HEK293 (cell line): Measurements from ENCODE around the gene NANOS2.

Experiments
- CTCF ChIA-PET: fragments of 350-600 bp; formaldehyde crosslinking; extraction: SDS; loops from one replicate; lab custom pipeline; 2021; ENCODE audit warnings: antibody characterized with exemption; lab: Yijun Ruan, JAX
- POLR2A ChIA-PET: fragments of 300-600 bp; formaldehyde crosslinking; extraction: SDS; loops from one replicate; lab custom pipeline; 2020; ENCODE audit warnings: antibody characterized with exemption, inconsistent platforms; lab: Yijun Ruan, JAX
- H3K27ac ChIP-seq: fragments of 200-500 bp; sonication (Bioruptor generic); 2 replicates; pipeline ENCODE4 v1.5.1; 2014; ENCODE audit warnings: low read depth, low read length, control low read depth, inconsistent platforms; ENCODE audit errors: extremely low read depth
- H3K36me3 ChIP-seq, 2 experiments: fragments of 200-500 bp in 1 of 2; sonication (Bioruptor generic) in 1 of 2; 1 replicate in 1 of 2; 2 replicates in 1 of 2; pipeline ENCODE4 v1.5.1; 2014 to 2017; ENCODE audit warnings: inconsistent platforms in 2 of 2, low read length in 2 of 2; ENCODE audit not compliant: control insufficient read depth in 2 of 2, insufficient read depth in 1 of 2
- H3K4me1 ChIP-seq: fragments of 200-500 bp; sonication (Bioruptor generic); 2 replicates; pipeline ENCODE4 v1.5.1; 2014; ENCODE audit warnings: mild to moderate bottlenecking, low read length, inconsistent platforms; ENCODE audit not compliant: control insufficient read depth, insufficient read depth
- H3K4me3 ChIP-seq: 2 replicates; pipeline ENCODE4 v1.5.1; 2011; ENCODE audit warnings: low read depth, mild to moderate bottlenecking, control low read depth, low read length, moderate library complexity
- H3K9me3 ChIP-seq: fragments of 200-500 bp; sonication (Bioruptor generic); 2 replicates; pipeline ENCODE4 v1.5.1; 2014; ENCODE audit warnings: low read depth, low read length, inconsistent platforms; ENCODE audit not compliant: control insufficient read depth, insufficient read depth
- KLF8 ChIP-seq: fragments of 450-650 bp; formaldehyde crosslinking; IDR thresholded peaks from 2 replicates; pipeline ENCODE4 v1.5.1; 2016; ENCODE audit warnings: missing biosample characterization, missing genetic modification characterization
- RBAK ChIP-seq: fragments of 450-650 bp; formaldehyde crosslinking; IDR thresholded peaks from 2 replicates; pipeline ENCODE4 v1.5.1; 2016; ENCODE audit warnings: missing biosample characterization, missing genetic modification characterization
- SP3 ChIP-seq: fragments of 450-650 bp; formaldehyde crosslinking; IDR thresholded peaks from 2 replicates; pipeline ENCODE4 v1.5.1; 2016; ENCODE audit warnings: missing biosample characterization, missing genetic modification characterization
- TRIM28 ChIP-seq: IDR thresholded peaks from 2 replicates; pipeline ENCODE4 v1.6.1; 2011; ENCODE audit warnings: low read length, control low read depth, borderline replicate concordance
- ZBTB26 ChIP-seq: fragments of 450-650 bp; formaldehyde crosslinking; optimal IDR thresholded peaks from 2 replicates; pipeline ENCODE3; 2016; ENCODE audit warnings: missing biosample characterization, mild to moderate bottlenecking, missing genetic modification characterization
- ZNF112 ChIP-seq: fragments of 450-650 bp; formaldehyde crosslinking; IDR thresholded peaks from 2 replicates; pipeline ENCODE4 v1.5.0; 2017; ENCODE audit warnings: missing biosample characterization, missing genetic modification characterization
- ZNF121 ChIP-seq: fragments of 450-650 bp; formaldehyde crosslinking; IDR thresholded peaks from 2 replicates; pipeline ENCODE4 v1.5.1; 2016; ENCODE audit warnings: missing biosample characterization, missing genetic modification characterization
- ZNF133 ChIP-seq: fragments of 450-650 bp; formaldehyde crosslinking; IDR thresholded peaks from 2 replicates; pipeline ENCODE4 v1.5.1; 2016; ENCODE audit warnings: missing biosample characterization, missing genetic modification characterization
- ZNF211 ChIP-seq: fragments of 450-650 bp; formaldehyde crosslinking; IDR thresholded peaks from 2 replicates; pipeline ENCODE4 v1.5.1; 2016; ENCODE audit warnings: low read depth, missing biosample characterization, missing genetic modification characterization
- ZNF239 ChIP-seq: fragments of 450-650 bp; formaldehyde crosslinking; IDR thresholded peaks from 2 replicates; pipeline ENCODE4 v1.5.1; 2016; ENCODE audit warnings: missing biosample characterization, missing genetic modification characterization
- ZNF24 ChIP-seq: fragments of 450-650 bp; formaldehyde crosslinking; IDR thresholded peaks from 2 replicates; pipeline ENCODE4 v1.5.1; 2016; ENCODE audit warnings: missing biosample characterization, missing genetic modification characterization
- ZNF266 ChIP-seq: fragments of 450-650 bp; formaldehyde crosslinking; IDR thresholded peaks from 2 replicates; pipeline ENCODE4 v1.5.1; 2016; ENCODE audit warnings: missing biosample characterization, missing genetic modification characterization, low read depth
- ZNF37A ChIP-seq: fragments of 450-650 bp; IDR thresholded peaks from 2 replicates; pipeline ENCODE4 v1.5.1; 2018; ENCODE audit warnings: missing biosample characterization, missing genetic modification characterization
- ZNF473 ChIP-seq: fragments of 450-650 bp; formaldehyde crosslinking; IDR thresholded peaks from 2 replicates; pipeline ENCODE4 v1.5.1; 2017; ENCODE audit warnings: missing biosample characterization, missing genetic modification characterization
- ZNF510 ChIP-seq: fragments of 450-650 bp; formaldehyde crosslinking; IDR thresholded peaks from 2 replicates; pipeline ENCODE4 v1.5.1; 2018; ENCODE audit warnings: mild to moderate bottlenecking, missing genetic modification characterization, missing biosample characterization; ENCODE audit not compliant: insufficient replicate concordance
- ZNF514 ChIP-seq: fragments of 450-650 bp; formaldehyde crosslinking; IDR thresholded peaks from 2 replicates; pipeline ENCODE4 v1.5.1; 2016; ENCODE audit warnings: missing biosample characterization, missing genetic modification characterization
- ZNF548 ChIP-seq: fragments of 450-650 bp; formaldehyde crosslinking; IDR thresholded peaks from 2 replicates; pipeline ENCODE4 v1.5.1; 2016; ENCODE audit warnings: missing biosample characterization, missing genetic modification characterization
- ZNF585B ChIP-seq: fragments of 450-650 bp; formaldehyde crosslinking; IDR thresholded peaks from 2 replicates; pipeline ENCODE4 v1.5.1; 2016; ENCODE audit warnings: missing biosample characterization, missing genetic modification characterization
- ZNF623 ChIP-seq: fragments of 450-650 bp; formaldehyde crosslinking; IDR thresholded peaks from 2 replicates; pipeline ENCODE4 v1.5.1; 2016; ENCODE audit warnings: missing biosample characterization, missing genetic modification characterization
- ZNF707 ChIP-seq: fragments of 450-650 bp; formaldehyde crosslinking; IDR thresholded peaks from 2 replicates; pipeline ENCODE4 v1.5.1; 2016; ENCODE audit warnings: missing biosample characterization, missing genetic modification characterization
- ZNF768 ChIP-seq: fragments of 450-650 bp; formaldehyde crosslinking; IDR thresholded peaks from 2 replicates; pipeline ENCODE4 v1.5.1; 2018; ENCODE audit warnings: missing biosample characterization, mild to moderate bottlenecking, missing genetic modification characterization
- ZNF785 ChIP-seq: fragments of 450-650 bp; formaldehyde crosslinking; IDR thresholded peaks from 2 replicates; pipeline ENCODE4 v1.5.1; 2016; ENCODE audit warnings: missing biosample characterization, missing genetic modification characterization
- ZSCAN5A ChIP-seq: fragments of 450-650 bp; formaldehyde crosslinking; IDR thresholded peaks from 2 replicates; pipeline ENCODE4 v1.5.1; 2016; ENCODE audit warnings: missing biosample characterization, missing genetic modification characterization
- TF ChIP-seq, protein P1 (sequence below): fragments of 450-650 bp; formaldehyde crosslinking; IDR thresholded peaks from 2 replicates; pipeline ENCODE4 v1.5.1; 2016; ENCODE audit warnings: missing biosample characterization, missing genetic modification characterization
- TF ChIP-seq, protein P2 (sequence below): fragments of 450-650 bp; formaldehyde crosslinking; IDR thresholded peaks from 2 replicates; pipeline ENCODE4 v1.5.1; 2017; ENCODE audit warnings: missing biosample characterization, missing genetic modification characterization
- TF ChIP-seq, protein P3 (sequence below): fragments of 450-650 bp; formaldehyde crosslinking; IDR thresholded peaks from 2 replicates; pipeline ENCODE4 v1.5.1; 2016; ENCODE audit warnings: missing biosample characterization, missing genetic modification characterization
- TF ChIP-seq, protein P4 (sequence below): fragments of 450-650 bp; formaldehyde crosslinking; IDR thresholded peaks from 2 replicates; pipeline ENCODE4 v1.5.1; 2016; ENCODE audit warnings: missing biosample characterization, missing genetic modification characterization

Gene NANOS2

DNA sequence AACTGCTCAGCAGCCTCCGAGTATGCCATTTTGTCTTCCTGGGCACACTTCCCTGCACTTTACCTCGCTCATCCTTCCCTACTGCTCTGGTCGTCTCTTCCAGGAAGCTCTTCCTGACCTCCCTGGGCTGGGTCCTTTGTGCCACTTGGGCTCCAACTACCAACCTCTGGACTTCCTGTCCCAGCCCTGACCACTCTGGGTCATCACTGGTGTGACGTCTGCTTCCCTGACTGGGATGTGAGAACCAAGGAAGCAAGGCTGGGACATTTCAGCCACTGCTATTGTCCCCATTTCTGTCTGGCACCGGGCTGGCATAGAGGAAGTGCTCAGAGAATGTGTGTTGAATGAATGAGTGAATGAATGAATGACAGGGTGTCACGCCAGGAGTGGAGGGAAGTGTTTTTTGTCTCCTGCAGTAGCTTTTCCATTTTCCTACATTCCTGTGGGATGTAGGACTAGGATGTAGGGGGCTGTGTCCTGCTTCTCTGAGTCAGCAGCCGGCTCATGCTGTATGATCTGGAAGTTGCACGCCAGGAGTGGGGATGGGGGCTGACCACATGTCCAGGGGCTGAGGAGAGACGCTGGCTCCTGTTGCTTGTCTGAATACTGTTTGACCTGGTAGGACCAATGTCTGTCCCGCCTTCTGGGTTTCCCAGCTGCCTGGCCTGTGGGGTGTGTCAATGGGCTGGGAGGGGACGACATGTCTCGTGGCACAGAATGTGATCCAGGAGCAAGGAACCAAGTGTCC, 44.4 kb upstream of the NANOS2 start:
- Histone ChIP-seq H3K27ac (no peak overlapping the region), H3K36me3 (peaks cover 0 to 12% of the 10 kb centered on the region in 2 experiments; a peak in 1 of 3 replicates), H3K9me3 (no peaks in the 10 kb centered on the region), H3K4me3 (no peak overlapping the region), H3K4me1 (no peaks in the 10 kb centered on the region)
- CTCF ChIA-PET, result interaction anchor here (0.6 to 0.9 kb wide), 3 partner anchors 10 to 513 kb away, joined by 4 to 9 read pairs (median 5); no protein-coding TSS in a partner anchor
- POLR2A ChIA-PET, result no interaction called here
- TF ChIP-seq ZNF239 (tag by site-specific recombination) (no peak), ZNF707 (no peak), ZNF585B (tag by site-specific recombination) (no peak), TRIM28 (no peak), ZSCAN5A (tag by site-specific recombination) (no peak), ZNF112 (tag by site-specific recombination) (no peak), ZNF785 (tag by site-specific recombination) (no peak), ZNF24 (tag by site-specific recombination) (no peak), SP3 (no peak), RBAK (tag by site-specific recombination) (no peak), KLF8 (tag by site-specific recombination) (no peak), ZNF133 (tag by site-specific recombination) (no peak), ZNF266 (tag by site-specific recombination) (no peak), ZNF768 (tag by site-specific recombination) (no peak), ZNF623 (no peak)
- TF ChIP-seq, protein P1, sequence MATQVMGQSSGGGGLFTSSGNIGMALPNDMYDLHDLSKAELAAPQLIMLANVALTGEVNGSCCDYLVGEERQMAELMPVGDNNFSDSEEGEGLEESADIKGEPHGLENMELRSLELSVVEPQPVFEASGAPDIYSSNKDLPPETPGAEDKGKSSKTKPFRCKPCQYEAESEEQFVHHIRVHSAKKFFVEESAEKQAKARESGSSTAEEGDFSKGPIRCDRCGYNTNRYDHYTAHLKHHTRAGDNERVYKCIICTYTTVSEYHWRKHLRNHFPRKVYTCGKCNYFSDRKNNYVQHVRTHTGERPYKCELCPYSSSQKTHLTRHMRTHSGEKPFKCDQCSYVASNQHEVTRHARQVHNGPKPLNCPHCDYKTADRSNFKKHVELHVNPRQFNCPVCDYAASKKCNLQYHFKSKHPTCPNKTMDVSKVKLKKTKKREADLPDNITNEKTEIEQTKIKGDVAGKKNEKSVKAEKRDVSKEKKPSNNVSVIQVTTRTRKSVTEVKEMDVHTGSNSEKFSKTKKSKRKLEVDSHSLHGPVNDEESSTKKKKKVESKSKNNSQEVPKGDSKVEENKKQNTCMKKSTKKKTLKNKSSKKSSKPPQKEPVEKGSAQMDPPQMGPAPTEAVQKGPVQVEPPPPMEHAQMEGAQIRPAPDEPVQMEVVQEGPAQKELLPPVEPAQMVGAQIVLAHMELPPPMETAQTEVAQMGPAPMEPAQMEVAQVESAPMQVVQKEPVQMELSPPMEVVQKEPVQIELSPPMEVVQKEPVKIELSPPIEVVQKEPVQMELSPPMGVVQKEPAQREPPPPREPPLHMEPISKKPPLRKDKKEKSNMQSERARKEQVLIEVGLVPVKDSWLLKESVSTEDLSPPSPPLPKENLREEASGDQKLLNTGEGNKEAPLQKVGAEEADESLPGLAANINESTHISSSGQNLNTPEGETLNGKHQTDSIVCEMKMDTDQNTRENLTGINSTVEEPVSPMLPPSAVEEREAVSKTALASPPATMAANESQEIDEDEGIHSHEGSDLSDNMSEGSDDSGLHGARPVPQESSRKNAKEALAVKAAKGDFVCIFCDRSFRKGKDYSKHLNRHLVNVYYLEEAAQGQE (tag by site-specific recombination), result no peak
- TF ChIP-seq, protein P2, sequence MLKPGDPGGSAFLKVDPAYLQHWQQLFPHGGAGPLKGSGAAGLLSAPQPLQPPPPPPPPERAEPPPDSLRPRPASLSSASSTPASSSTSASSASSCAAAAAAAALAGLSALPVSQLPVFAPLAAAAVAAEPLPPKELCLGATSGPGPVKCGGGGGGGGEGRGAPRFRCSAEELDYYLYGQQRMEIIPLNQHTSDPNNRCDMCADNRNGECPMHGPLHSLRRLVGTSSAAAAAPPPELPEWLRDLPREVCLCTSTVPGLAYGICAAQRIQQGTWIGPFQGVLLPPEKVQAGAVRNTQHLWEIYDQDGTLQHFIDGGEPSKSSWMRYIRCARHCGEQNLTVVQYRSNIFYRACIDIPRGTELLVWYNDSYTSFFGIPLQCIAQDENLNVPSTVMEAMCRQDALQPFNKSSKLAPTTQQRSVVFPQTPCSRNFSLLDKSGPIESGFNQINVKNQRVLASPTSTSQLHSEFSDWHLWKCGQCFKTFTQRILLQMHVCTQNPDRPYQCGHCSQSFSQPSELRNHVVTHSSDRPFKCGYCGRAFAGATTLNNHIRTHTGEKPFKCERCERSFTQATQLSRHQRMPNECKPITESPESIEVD (tag by site-specific recombination), result no peak
- TF ChIP-seq, protein P3, sequence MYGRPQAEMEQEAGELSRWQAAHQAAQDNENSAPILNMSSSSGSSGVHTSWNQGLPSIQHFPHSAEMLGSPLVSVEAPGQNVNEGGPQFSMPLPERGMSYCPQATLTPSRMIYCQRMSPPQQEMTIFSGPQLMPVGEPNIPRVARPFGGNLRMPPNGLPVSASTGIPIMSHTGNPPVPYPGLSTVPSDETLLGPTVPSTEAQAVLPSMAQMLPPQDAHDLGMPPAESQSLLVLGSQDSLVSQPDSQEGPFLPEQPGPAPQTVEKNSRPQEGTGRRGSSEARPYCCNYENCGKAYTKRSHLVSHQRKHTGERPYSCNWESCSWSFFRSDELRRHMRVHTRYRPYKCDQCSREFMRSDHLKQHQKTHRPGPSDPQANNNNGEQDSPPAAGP (tag by site-specific recombination), result no peak

DNA sequence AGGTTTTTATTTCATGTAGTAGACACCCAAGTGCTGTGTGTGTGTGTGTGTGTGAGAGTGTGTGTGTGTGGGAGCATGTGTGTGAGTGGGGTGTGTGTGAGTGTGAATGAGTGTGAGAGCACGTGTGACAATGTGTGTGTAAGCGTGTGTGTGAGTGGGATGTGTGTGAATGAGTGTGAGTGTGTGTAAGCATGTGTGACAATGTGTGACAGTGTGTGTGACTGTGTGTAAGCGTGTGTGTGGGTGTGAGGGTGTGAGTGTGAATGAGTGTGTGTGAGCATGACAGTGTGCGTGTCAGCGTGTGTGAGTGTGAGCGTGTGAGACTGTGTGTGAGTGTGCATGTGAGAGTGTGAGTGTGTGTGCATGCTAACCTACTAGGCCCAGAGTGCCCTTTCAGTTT, 43.7 kb upstream of the NANOS2 start:
- ChIA-PET POLR2A (no interaction called here), CTCF (no interaction called here)
- Histone ChIP-seq H3K36me3 (peaks cover 0 to 12% of the 10 kb centered on the region in 2 experiments; a peak in 1 of 3 replicates), H3K9me3 (no peaks in the 10 kb centered on the region), H3K4me1 (peaks cover 3% of the 10 kb centered on the region; the same call in 1 of the 2 replicates), H3K27ac (no peak overlapping the region), H3K4me3 (no peak overlapping the region)
- no peak for TF ChIP-seq ZNF548
- TF ChIP-seq ZNF510, result no peak
- TF ChIP-seq ZNF121, result no peak
- no peak for TF ChIP-seq ZNF37A (tag by site-specific recombination)
- TF ChIP-seq ZNF514 (tag by site-specific recombination), result no peak
- no peak for TF ChIP-seq ZBTB26
- TF ChIP-seq ZNF473 (tag by site-specific recombination), result no peak
- TF ChIP-seq, protein P4, sequence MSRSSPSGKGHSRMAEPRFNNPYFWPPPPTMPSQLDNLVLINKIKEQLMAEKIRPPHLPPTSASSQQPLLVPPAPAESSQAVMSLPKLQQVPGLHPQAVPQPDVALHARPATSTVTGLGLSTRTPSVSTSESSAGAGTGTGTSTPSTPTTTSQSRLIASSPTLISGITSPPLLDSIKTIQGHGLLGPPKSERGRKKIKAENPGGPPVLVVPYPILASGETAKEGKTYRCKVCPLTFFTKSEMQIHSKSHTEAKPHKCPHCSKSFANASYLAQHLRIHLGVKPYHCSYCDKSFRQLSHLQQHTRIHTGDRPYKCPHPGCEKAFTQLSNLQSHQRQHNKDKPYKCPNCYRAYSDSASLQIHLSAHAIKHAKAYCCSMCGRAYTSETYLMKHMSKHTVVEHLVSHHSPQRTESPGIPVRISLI (tag by site-specific recombination), result no peak
- TF ChIP-seq ZNF211 (tag by site-specific recombination), result no peak
